GM19455 (cell line): ENCODE measurements around the gene EDN2.

ENCODE experiments used
- ATAC-seq: cut with Tn5 transposase; IDR thresholded peaks from one replicate; pipeline ENCODE4 v1.9.1; 2021; ENCODE audit not compliant: unreplicated experiment

Gene EDN2

GRCh38 chr1:41484402-41485241, at the start of gene EDN2:
TSS of gene EDN2 (minus strand) at chr1:41484683. CDS start at chr1:41484601, 82 bp downstream.
- no peak for ATAC-seq

GRCh38 chr1:41533731-41534080, 49.2 kb upstream of the EDN2 start:
- ATAC-seq: no peak

- no peak for ATAC-seq
These were observed 48.7 kb upstream of the EDN2 start for GRCh38 chr1:41533016-41533730.

GRCh38 chr1:41532206-41532975, 47.9 kb upstream of the EDN2 start:
- ATAC-seq: no peak

GRCh38 chr1:41530411-41530810, 45.9 kb upstream of the EDN2 start:
- ATAC-seq: no peak

- ATAC-seq: no peak
These were observed 45.3 kb upstream of the EDN2 start for GRCh38 chr1:41529621-41530395.

- ATAC-seq: no peak
These were observed 44.5 kb upstream of the EDN2 start for GRCh38 chr1:41528726-41529605.

- no peak for ATAC-seq
These were observed 43.6 kb upstream of the EDN2 start for GRCh38 chr1:41528106-41528505.

GRCh38 chr1:41526956-41527561, 42.6 kb upstream of the EDN2 start:
- ATAC-seq: no peak

- no peak for ATAC-seq
These were observed 41.6 kb upstream of the EDN2 start for GRCh38 chr1:41525891-41526587.

- no peak for ATAC-seq
These were observed 40.5 kb upstream of the EDN2 start for GRCh38 chr1:41524676-41525675.

- no peak for ATAC-seq
These were observed 39.6 kb upstream of the EDN2 start for GRCh38 chr1:41523949-41524675.

- no peak for ATAC-seq
These were observed 38.6 kb upstream of the EDN2 start for GRCh38 chr1:41523071-41523470.

- no peak for ATAC-seq
These were observed 37.3 kb upstream of the EDN2 start for GRCh38 chr1:41521766-41522165.

GRCh38 chr1:41520951-41521752, 36.7 kb upstream of the EDN2 start:
- no peak for ATAC-seq

- ATAC-seq: no peak
These were observed 35.2 kb upstream of the EDN2 start for GRCh38 chr1:41519667-41520066.
